ENCODE measurements around the gene MEGF11. TPM values are rescaled to one million over a fixed set of nuclear protein-coding genes. Genes with fewer than 3 reads are reported as not detected.
A peak's percentile ranks its signal among the peaks of the same experiment; 100 is the strongest.

The MEGF11 gene
- total RNA-seq, 5 donors from 2014 or later (not counting 1 experiment from before 2014, with no cell fraction given), result 0.20 TPM; not detected in 4

DNA sequence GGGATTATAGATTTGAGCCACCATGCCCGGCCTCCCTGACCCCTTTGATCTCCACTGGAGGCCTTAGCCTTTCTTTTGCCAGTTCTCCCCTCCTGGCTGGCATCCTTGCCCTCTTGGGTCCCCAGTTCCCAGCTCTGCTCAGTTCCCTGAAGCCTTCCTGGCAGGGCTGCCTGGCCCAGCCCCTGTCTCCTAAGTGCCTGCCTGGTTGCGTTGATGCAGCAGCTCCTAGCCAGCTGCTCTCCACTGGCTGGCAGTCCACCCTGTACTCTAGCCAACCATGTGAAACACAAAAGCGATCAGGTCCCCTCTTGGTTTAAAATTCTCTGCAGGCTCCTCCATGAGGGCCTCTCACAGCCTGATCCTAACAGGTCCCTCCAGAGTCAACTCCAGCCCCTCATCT is 199.6 kb downstream of the MEGF11 start:
- ATAC-seq (replicated peaks in 1 of 4) (no peak), DNase-seq (no peak)
- CTCF ChIA-PET, result no interaction called here
- no peak overlapping the region for H3K4me3 ChIP-seq (ENCODE audit: control insufficient read depth in 1 of 2, extremely low read depth in 1 of 2, low read length in 1 of 2)
- Mint-ChIP-seq H3K4me3 (no peak overlapping the region), H3K9me3 (no peaks in the 10 kb centered on the region), H3K27ac (no peak overlapping the region), H3K36me3 (no peaks in the 10 kb centered on the region), H3K27me3 (peaks cover 5 to 14% of the 10 kb centered on the region in 2 donors), H3K4me1 (no peaks in the 10 kb centered on the region)
- H3K27ac ChIP-seq (ENCODE audit: low read length), result no peak overlapping the region
- no peaks in the 10 kb centered on the region for H3K4me1 ChIP-seq (ENCODE audit: control insufficient read depth in 1 of 2, extremely low read depth in 1 of 2, insufficient read depth in 2 of 2, low read length in 2 of 2)
- no peaks in the 10 kb centered on the region for H3K9me3 ChIP-seq
- H3K36me3 ChIP-seq (ENCODE audit: control insufficient read depth in 2 of 2, extremely low read depth in 1 of 2, insufficient read depth in 1 of 2, low read length in 1 of 2), result no peaks in the 10 kb centered on the region
- peaks cover 0 to 29% of the 10 kb centered on the region in 2 experiments for H3K27me3 ChIP-seq (replicated peaks in 1 of 2; ENCODE audit: control insufficient read depth in 2 of 2, extremely low read depth in 1 of 2, insufficient read depth in 2 of 2, low read length in 1 of 2)
- POLR2A ChIA-PET, result interaction anchor here in 1 of 2 donors (0.6 kb wide), 1 partner anchor 406 kb away, joined by 3 read pairs; no protein-coding TSS in a partner anchor
- WGBS (ENCODE audit: insufficient coverage), result 62% methylated on average over 3 of the region's 3 CpGs

DNA sequence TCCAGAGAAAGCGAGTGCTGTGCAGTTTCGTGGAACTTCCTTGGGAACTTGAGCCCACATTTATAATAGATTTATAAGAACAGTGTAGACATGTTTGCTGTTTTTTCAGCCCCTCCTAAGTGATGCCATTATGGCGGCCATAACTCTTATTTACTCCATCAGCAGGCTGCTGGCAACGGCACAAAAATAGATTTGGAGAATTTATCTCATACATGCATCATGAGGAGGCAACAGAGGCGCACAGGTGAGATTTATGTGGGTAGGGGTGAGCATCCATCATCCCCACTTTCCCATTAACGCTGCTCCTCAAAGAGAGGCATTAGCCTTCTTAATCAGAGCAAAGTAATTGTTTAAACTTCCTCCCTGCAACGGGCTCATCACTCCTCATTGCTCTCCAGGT is 201.7 kb downstream of the MEGF11 start:
- H3K27me3 Mint-ChIP-seq, result peaks cover 5 to 9% of the 10 kb centered on the region in 2 donors
- no peak overlapping the region for H3K27ac Mint-ChIP-seq
- POLR2A ChIA-PET, result no interaction called here
- H3K27me3 ChIP-seq (replicated peaks in 1 of 2; ENCODE audit: control insufficient read depth in 2 of 2, extremely low read depth in 1 of 2, insufficient read depth in 2 of 2, low read length in 1 of 2), result peaks cover 0 to 28% of the 10 kb centered on the region in 2 experiments
- no peak for ATAC-seq (replicated peaks in 1 of 4)
- DNase-seq, result no peak
- no CpG with 5 or more reads among the region's 7 CpGs for WGBS (ENCODE audit: insufficient coverage)
- no peak overlapping the region for H3K4me3 ChIP-seq (ENCODE audit: control insufficient read depth in 1 of 2, extremely low read depth in 1 of 2, low read length in 1 of 2)
- H3K36me3 ChIP-seq (ENCODE audit: control insufficient read depth in 2 of 2, extremely low read depth in 1 of 2, insufficient read depth in 1 of 2, low read length in 1 of 2), result no peaks in the 10 kb centered on the region
- no peaks in the 10 kb centered on the region for H3K9me3 Mint-ChIP-seq
- H3K9me3 ChIP-seq, result no peaks in the 10 kb centered on the region
- no peak overlapping the region for H3K27ac ChIP-seq (ENCODE audit: low read length)
- H3K4me1 Mint-ChIP-seq, result no peaks in the 10 kb centered on the region
- no peak overlapping the region for H3K4me3 Mint-ChIP-seq
- H3K36me3 Mint-ChIP-seq, result no peaks in the 10 kb centered on the region
- no peaks in the 10 kb centered on the region for H3K4me1 ChIP-seq (ENCODE audit: control insufficient read depth in 1 of 2, extremely low read depth in 1 of 2, insufficient read depth in 2 of 2, low read length in 2 of 2)
- CTCF ChIA-PET, result no interaction called here

DNA sequence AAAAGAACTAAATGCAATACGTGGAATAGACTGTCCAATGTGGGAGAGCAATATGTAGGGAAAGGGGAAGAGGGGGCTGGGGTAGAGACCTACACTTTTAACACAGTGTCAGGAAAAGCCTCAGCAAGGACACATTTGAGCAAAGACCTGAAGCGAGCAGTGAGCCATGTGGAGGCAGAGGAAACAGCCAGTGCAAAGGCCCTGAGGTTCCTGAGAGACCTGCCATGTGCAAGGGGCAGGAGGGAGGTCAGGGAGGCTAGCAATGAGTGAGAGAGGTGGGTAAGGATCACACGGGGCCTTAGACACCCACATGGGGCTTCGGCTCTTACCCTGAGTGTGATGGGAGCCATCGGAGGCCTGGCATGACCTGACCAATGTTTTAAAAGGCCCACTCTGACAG is 203.3 kb downstream of the MEGF11 start:
- 75% methylated on average over 1 of the region's 5 CpGs for WGBS (ENCODE audit: insufficient coverage)
- no peak overlapping the region for H3K4me3 Mint-ChIP-seq

DNA sequence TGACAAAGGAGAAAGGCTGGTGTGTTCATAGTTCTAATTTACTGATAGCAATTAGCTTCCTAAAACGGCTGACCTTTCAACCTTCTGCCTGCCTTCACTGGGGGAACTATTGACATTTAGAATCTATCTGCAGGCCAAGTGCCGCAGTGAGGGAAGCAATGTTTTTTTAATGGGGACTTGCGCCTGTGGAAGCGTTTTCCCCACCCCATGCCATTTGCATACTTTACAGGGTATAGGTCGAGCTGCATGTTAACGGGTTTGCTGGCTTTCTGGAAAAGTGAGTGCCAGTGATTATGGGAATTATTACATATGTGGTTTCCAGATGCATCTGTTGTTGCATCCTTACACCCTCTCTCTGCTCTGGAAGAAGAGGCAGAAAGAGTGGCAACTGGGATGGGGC is 204.2 kb downstream of the MEGF11 start:
- Mint-ChIP-seq H3K27ac (no peak overlapping the region), H3K4me3 (no peak overlapping the region), H3K4me1 (no peaks in the 10 kb centered on the region), H3K9me3 (no peaks in the 10 kb centered on the region), H3K27me3 (peaks cover 2 to 10% of the 10 kb centered on the region in 2 donors), H3K36me3 (no peaks in the 10 kb centered on the region)
- H3K4me3 ChIP-seq (ENCODE audit: control insufficient read depth in 1 of 2, extremely low read depth in 1 of 2, low read length in 1 of 2), result no peak overlapping the region
- ChIA-PET POLR2A (no interaction called here), CTCF (no interaction called here)
- H3K4me1 ChIP-seq (ENCODE audit: control insufficient read depth in 1 of 2, extremely low read depth in 1 of 2, insufficient read depth in 2 of 2, low read length in 2 of 2), result no peaks in the 10 kb centered on the region
- no peak for DNase-seq
- WGBS (ENCODE audit: insufficient coverage), result no CpG with 5 or more reads among the region's 6 CpGs
- no peaks in the 10 kb centered on the region for H3K9me3 ChIP-seq
- H3K27ac ChIP-seq (ENCODE audit: low read length), result no peak overlapping the region
- no peak for ATAC-seq (replicated peaks in 1 of 4)
- H3K36me3 ChIP-seq (ENCODE audit: control insufficient read depth in 2 of 2, extremely low read depth in 1 of 2, insufficient read depth in 1 of 2, low read length in 1 of 2), result no peaks in the 10 kb centered on the region
- peaks cover 0 to 35% of the 10 kb centered on the region in 2 experiments for H3K27me3 ChIP-seq (replicated peaks in 1 of 2; ENCODE audit: control insufficient read depth in 2 of 2, extremely low read depth in 1 of 2, insufficient read depth in 2 of 2, low read length in 1 of 2)

More for the DNA sequence above, 203.3 kb downstream of the MEGF11 start:
- ChIA-PET CTCF (no interaction called here), POLR2A (no interaction called here)
- Histone ChIP-seq H3K4me1 (ENCODE audit: control insufficient read depth in 1 of 2, extremely low read depth in 1 of 2, insufficient read depth in 2 of 2, low read length in 2 of 2) (no peaks in the 10 kb centered on the region), H3K36me3 (ENCODE audit: control insufficient read depth in 2 of 2, extremely low read depth in 1 of 2, insufficient read depth in 1 of 2, low read length in 1 of 2) (no peaks in the 10 kb centered on the region), H3K27me3 (replicated peaks in 1 of 2; ENCODE audit: control insufficient read depth in 2 of 2, extremely low read depth in 1 of 2, insufficient read depth in 2 of 2, low read length in 1 of 2) (peaks cover 0 to 31% of the 10 kb centered on the region in 2 experiments), H3K9me3 (no peaks in the 10 kb centered on the region), H3K27ac (ENCODE audit: low read length) (no peak overlapping the region), H3K4me3 (ENCODE audit: control insufficient read depth in 1 of 2, extremely low read depth in 1 of 2, low read length in 1 of 2) (no peak overlapping the region)
- no peak for ATAC-seq (replicated peaks in 1 of 4)
- peaks cover 5 to 11% of the 10 kb centered on the region in 2 donors for H3K27me3 Mint-ChIP-seq
- H3K4me1 Mint-ChIP-seq, result no peaks in the 10 kb centered on the region
- no peak overlapping the region for H3K27ac Mint-ChIP-seq
- H3K36me3 Mint-ChIP-seq, result no peaks in the 10 kb centered on the region
- no peak for DNase-seq
- no peaks in the 10 kb centered on the region for H3K9me3 Mint-ChIP-seq

DNA sequence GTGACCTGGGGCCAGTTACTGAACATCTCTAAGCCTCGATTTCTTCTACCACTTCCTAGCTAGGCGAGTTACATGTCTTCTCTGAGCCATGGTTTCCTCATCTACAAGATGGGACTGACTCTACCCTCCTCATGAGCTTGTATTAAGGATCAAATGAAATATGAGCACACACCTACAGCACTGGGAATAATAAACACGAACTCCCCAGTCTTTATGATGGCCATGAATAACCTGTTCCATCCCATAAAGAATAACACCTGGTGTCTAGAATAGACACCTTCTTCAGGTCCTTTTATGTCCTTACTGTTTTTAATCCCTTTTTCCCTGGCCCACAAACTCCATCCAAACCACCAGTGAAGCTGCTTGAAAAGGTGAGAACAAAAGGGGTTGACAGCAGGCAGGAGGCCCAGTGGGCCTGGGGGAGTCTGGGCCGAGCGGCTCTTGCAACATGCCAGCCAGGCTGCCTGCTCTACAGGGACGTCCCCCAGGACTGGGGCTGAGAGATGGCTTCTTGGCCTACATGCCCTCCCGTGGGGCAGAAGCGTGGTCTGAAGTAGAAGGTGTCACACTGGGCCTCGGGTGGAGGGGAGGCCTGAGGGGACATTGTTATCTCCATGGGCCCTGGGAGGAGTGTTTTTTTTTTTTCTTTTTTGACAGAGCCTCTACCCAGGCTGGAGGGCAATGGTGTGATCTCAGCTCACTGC is 206.1 kb downstream of the MEGF11 start:
- ATAC-seq (replicated peaks in 1 of 4) (no peak), DNase-seq (no peak)
- POLR2A ChIA-PET, result no interaction called here
- Histone ChIP-seq H3K9me3 (no peaks in the 10 kb centered on the region), H3K27ac (ENCODE audit: low read length) (no peak overlapping the region), H3K4me3 (ENCODE audit: control insufficient read depth in 1 of 2, extremely low read depth in 1 of 2, low read length in 1 of 2) (no peak overlapping the region), H3K36me3 (ENCODE audit: control insufficient read depth in 2 of 2, extremely low read depth in 1 of 2, insufficient read depth in 1 of 2, low read length in 1 of 2) (no peaks in the 10 kb centered on the region), H3K27me3 (replicated peaks in 1 of 2; ENCODE audit: control insufficient read depth in 2 of 2, extremely low read depth in 1 of 2, insufficient read depth in 2 of 2, low read length in 1 of 2) (peaks cover 0 to 36% of the 10 kb centered on the region in 2 experiments), H3K4me1 (ENCODE audit: control insufficient read depth in 1 of 2, extremely low read depth in 1 of 2, insufficient read depth in 2 of 2, low read length in 2 of 2) (no peaks in the 10 kb centered on the region)
- Mint-ChIP-seq H3K4me1 (no peaks in the 10 kb centered on the region), H3K27ac (no peak overlapping the region), H3K9me3 (no peaks in the 10 kb centered on the region), H3K36me3 (no peaks in the 10 kb centered on the region), H3K27me3 (peaks cover 5 to 19% of the 10 kb centered on the region in 2 donors), H3K4me3 (no peak overlapping the region)
- CTCF ChIA-PET, result no interaction called here
- WGBS (ENCODE audit: insufficient coverage), result 58% methylated on average over 5 of the region's 9 CpGs

DNA sequence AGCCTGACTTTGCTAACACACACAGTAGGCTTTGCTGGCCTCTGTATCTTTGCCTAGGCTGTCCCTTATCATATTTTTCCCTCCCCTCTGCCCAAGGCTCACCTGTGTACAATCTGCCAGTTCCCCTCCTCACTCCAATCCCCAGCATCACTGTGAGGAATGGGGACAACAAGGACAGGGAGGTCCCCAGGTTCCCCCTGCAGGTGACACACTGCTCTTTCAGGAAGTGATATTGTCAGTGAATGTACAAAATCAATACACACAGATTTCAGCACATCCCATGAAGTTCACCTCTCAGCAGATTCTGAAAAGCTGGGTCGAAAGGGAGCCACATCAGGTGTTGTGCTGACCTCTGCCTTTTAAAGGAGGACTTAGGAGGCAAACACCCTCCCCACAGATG is 206.8 kb downstream of the MEGF11 start:
- Mint-ChIP-seq H3K27me3 (peaks cover 5 to 24% of the 10 kb centered on the region in 2 donors), H3K36me3 (no peaks in the 10 kb centered on the region), H3K27ac (no peak overlapping the region), H3K4me3 (no peak overlapping the region), H3K9me3 (no peaks in the 10 kb centered on the region), H3K4me1 (no peaks in the 10 kb centered on the region)
- DNase-seq (peak in 1 of 35 experiments; percentile 3), ATAC-seq (replicated peaks in 1 of 4) (no peak)
- WGBS (ENCODE audit: insufficient coverage), result no CpG with 5 or more reads among the region's 1 CpG
- H3K9me3 ChIP-seq, result no peaks in the 10 kb centered on the region
- peaks cover 0 to 35% of the 10 kb centered on the region in 2 experiments for H3K27me3 ChIP-seq (replicated peaks in 1 of 2; ENCODE audit: control insufficient read depth in 2 of 2, extremely low read depth in 1 of 2, insufficient read depth in 2 of 2, low read length in 1 of 2)
- no peaks in the 10 kb centered on the region for H3K4me1 ChIP-seq (ENCODE audit: control insufficient read depth in 1 of 2, extremely low read depth in 1 of 2, insufficient read depth in 2 of 2, low read length in 2 of 2)
- ChIA-PET POLR2A (no interaction called here), CTCF (no interaction called here)
- H3K27ac ChIP-seq (ENCODE audit: low read length), result no peak overlapping the region
- no peaks in the 10 kb centered on the region for H3K36me3 ChIP-seq (ENCODE audit: control insufficient read depth in 2 of 2, extremely low read depth in 1 of 2, insufficient read depth in 1 of 2, low read length in 1 of 2)
- H3K4me3 ChIP-seq (ENCODE audit: control insufficient read depth in 1 of 2, extremely low read depth in 1 of 2, low read length in 1 of 2), result no peak overlapping the region

Data from T-cell (primary cell).